K562 (cell line): ENCODE data around the gene CHML. TPM values are rescaled to one million over a fixed set of nuclear protein-coding genes. Genes with fewer than 3 reads are reported as not detected.

Source experiments
- CBX8 ChIP-seq: fragments of 200-600 bp; sonication (generic); IDR thresholded peaks from 2 replicates; pipeline ENCODE4 v1.6.1; 2012; ENCODE audit warnings: borderline replicate concordance, mixed run types, low read depth, mild to moderate bottlenecking, moderate library complexity, mixed read lengths, low read length, control low read depth, inconsistent platforms; ENCODE audit not compliant: poor library complexity, severe bottlenecking; ENCODE audit errors: extremely low read depth
- ETV1 ChIP-seq: fragments of 450-650 bp; conservative IDR thresholded peaks from 2 replicates; pipeline ENCODE4 v1.6.1; 2016; ENCODE audit warnings: missing genetic modification characterization, control low read depth, low read depth, missing compliant biosample characterization
- FOXO4 ChIP-seq: fragments of 450-650 bp; formaldehyde crosslinking; IDR thresholded peaks from 2 replicates; pipeline ENCODE4 v1.4.0; 2020; ENCODE audit warnings: mild to moderate bottlenecking, moderate library complexity
- HBP1 ChIP-seq: fragments of 450-650 bp; formaldehyde crosslinking; IDR thresholded peaks from 2 replicates; pipeline ENCODE4 v1.4.0; 2022; ENCODE audit warnings: missing genetic modification characterization
- JUNB ChIP-seq: fragments of 450-650 bp; formaldehyde crosslinking; conservative IDR thresholded peaks from 2 replicates; pipeline ENCODE4 v1.4.0; 2020; ENCODE audit warnings: mild to moderate bottlenecking
- L3MBTL2 ChIP-seq: fragments of 450-650 bp; IDR thresholded peaks from 2 replicates; pipeline ENCODE4 v1.6.1; 2016; ENCODE audit warnings: mild to moderate bottlenecking, moderate library complexity
- MTA1 ChIP-seq: fragments of 450-650 bp; IDR thresholded peaks from 2 replicates; pipeline ENCODE4 v1.6.1; 2017; ENCODE audit warnings: borderline replicate concordance
- NKRF ChIP-seq: fragments of 450-650 bp; IDR thresholded peaks from 2 replicates; pipeline ENCODE4 v1.6.1; 2016; ENCODE audit warnings: borderline replicate concordance
- SREBF1 ChIP-seq: fragments of 150-350 bp; IDR thresholded peaks from 2 replicates; pipeline ENCODE4 v1.6.1; 2014; ENCODE audit warnings: antibody characterized with exemption, low read depth, low read length, borderline replicate concordance
- SRSF7 ChIP-seq: fragments of 200-400 bp; formaldehyde crosslinking; optimal IDR thresholded peaks from 2 replicates; pipeline ENCODE3; 2017; ENCODE audit warnings: mild to moderate bottlenecking, low read depth, low read length
- TCF7L2 ChIP-seq: fragments of 150-350 bp; IDR thresholded peaks from 2 replicates; pipeline ENCODE4 v1.6.1; 2016; ENCODE audit warnings: low read depth, mild to moderate bottlenecking, low read length, moderate library complexity
- THRB ChIP-seq: fragments of 450-650 bp; formaldehyde crosslinking; conservative IDR thresholded peaks from 2 replicates; pipeline ENCODE4 v1.4.0; 2022; ENCODE audit warnings: mild to moderate bottlenecking, missing genetic modification characterization
- TSHZ1 ChIP-seq: fragments of 250-450 bp; sonication (Bioruptor Pico); IDR thresholded peaks from 2 replicates; pipeline ENCODE4 v1.4.0; 2020; ENCODE audit warnings: mild to moderate bottlenecking, moderate library complexity
- ZNF133 ChIP-seq: fragments of 250-450 bp; sonication (Bioruptor Pico); IDR thresholded peaks from 2 replicates; pipeline ENCODE4 v1.4.0; 2020; ENCODE audit warnings: mild to moderate bottlenecking
- ZNF24 ChIP-seq: fragments of 450-650 bp; IDR thresholded peaks from 2 replicates; pipeline ENCODE4 v1.6.1; 2016
- ZNF512 ChIP-seq: IDR thresholded peaks from 2 replicates; pipeline ENCODE4 v1.6.1; 2016; ENCODE audit warnings: missing genetic modification characterization, missing compliant biosample characterization
- ZNF583 ChIP-seq: fragments of 250-450 bp; sonication (Bioruptor Pico); IDR thresholded peaks from 2 replicates; pipeline ENCODE4 v1.4.0; 2020
- polyA plus RNA-seq, 8 experiments: library from polyadenylated mRNA; depleted of rRNA in 4 of 8; stranded (reverse) in 5 of 8; unstranded in 3 of 8; fragments of >200 nt; fragmentation: Nextera tagmentation in 2 of 8; fragmentation: Illumina TruSeq in 1 of 8; extraction: Ambion mirVana in 2 of 8; extraction: Trizol in 1 of 8; gene quantifications; 2 replicates each; pipeline versions ENCODE4 v1.2.1 to v1.2.3, GENCODE V29; 2011 to 2014; ENCODE audit warnings: inconsistent platforms in 1 of 8, missing spikeins in 1 of 8
- total RNA-seq, 7 experiments: library from RNA; depleted of rRNA in 6 of 7; stranded (reverse); fragments of >200 nt in 6 of 7; fragmentation: Illumina TruSeq in 2 of 7; extraction: Trizol in 2 of 7; gene quantifications; 2 replicates each; pipeline versions ENCODE4 v1.2.1 to v1.2.3, GENCODE V29; 2011 to 2021; ENCODE audit warnings: low replicate concordance in 1 of 7

Gene CHML
- total and polyA plus RNA-seq, 9 of the 15 experiments (the other 6 are each of a cell fraction or from before 2014, with no cell fraction given), result 13.0 to 88.3 (median 62.8) TPM

- TF ChIP-seq MTA1, result 0 out of 2 replicates have a peak, but pooled peaks have one; percentile 45
- no peak for TF ChIP-seq SREBF1
- TF ChIP-seq ETV1 (tag), result no peak
- TF ChIP-seq THRB, result peak; percentile 90
- no peak for TF ChIP-seq JUNB
- TF ChIP-seq CBX8, result no peak
- peak; percentile 60; the same call in 1 of the 2 replicates for TF ChIP-seq HBP1 (CRISPR knock-in tag)
- TF ChIP-seq ZNF583 (CRISPR knock-in tag), result no peak
- TF ChIP-seq L3MBTL2, result no peak
- TF ChIP-seq FOXO4 (CRISPR knock-in tag), result no peak
- peak; percentile 99 for TF ChIP-seq ZNF512 (tag)
- TF ChIP-seq ZNF133 (CRISPR knock-in tag), result no peak
- TF ChIP-seq TSHZ1 (CRISPR knock-in tag), result no peak
- TF ChIP-seq NKRF, result no peak
- TF ChIP-seq SRSF7, result no peak
- TF ChIP-seq TCF7L2, result no peak
- no peak for TF ChIP-seq ZNF24
Measured at GRCh38 chr1:241607497-241607896, 32.7 kb downstream of the CHML start (continued).
